ENCODE data around the gene PLPP7. TPM values are rescaled to one million over a fixed set of nuclear protein-coding genes. Genes with fewer than 3 reads are reported as not detected.
"Not testable (repeated sequence)": the region's sequence is repeated elsewhere in the genome, so short reads cannot be mapped to it uniquely, and the experiment has no call there.

Gene PLPP7
- polyA plus RNA-seq, 6 donors from 2014 or later: 0.78 to 2.0 (median 1.2) TPM; not detected in 1

GRCh38 chr9:131259432-131259898 is 30.1 kb upstream of the PLPP7 start:
- Mint-ChIP-seq H3K4me1 (peaks cover 23 to 73% (median 37%) of the 10 kb centered on the region in 3 donors), H3K4me3 (peak overlapping the region in 2 of 8 donors; percentile 1 to 9), H3K9me3 (no peaks in the 10 kb centered on the region), H3K36me3 (peaks cover 4 to 6% of the 10 kb centered on the region in 2 donors), H3K27me3 (no peaks in the 10 kb centered on the region), H3K27ac (peak overlapping the region in 4 of 6 donors; percentile 28 to 92 (median 76))
- DNase-seq (no peak), ATAC-seq (ENCODE audit: low read depth in 2 of 2) (no peak)

- DNase-seq: no peak
- Mint-ChIP-seq H3K27ac (peak overlapping the region in 4 of 6 donors; percentile 20 to 92 (median 82)), H3K9me3 (no peaks in the 10 kb centered on the region), H3K36me3 (peaks cover 6% of the 10 kb centered on the region in 2 donors), H3K4me1 (peaks cover 26 to 73% (median 41%) of the 10 kb centered on the region in 3 donors), H3K27me3 (no peaks in the 10 kb centered on the region), H3K4me3 (peak overlapping the region in 2 of 8 donors; percentile 1 to 9)
- no peak for ATAC-seq (ENCODE audit: low read depth in 2 of 2)
Measured at GRCh38 chr9:131259916-131260597, 29.5 kb upstream of the PLPP7 start.

- peak overlapping the region; percentile 42 to 88 (median 75) for H3K27ac Mint-ChIP-seq
- no peak overlapping the region for H3K4me3 Mint-ChIP-seq
- peaks cover 6 to 7% of the 10 kb centered on the region in 2 donors for H3K36me3 Mint-ChIP-seq
- H3K27me3 Mint-ChIP-seq: no peaks in the 10 kb centered on the region
- DNase-seq (no peak), ATAC-seq (ENCODE audit: low read depth in 2 of 2) (no peak)
- H3K9me3 Mint-ChIP-seq: no peaks in the 10 kb centered on the region
- peaks cover 26 to 70% (median 42%) of the 10 kb centered on the region in 3 donors for H3K4me1 Mint-ChIP-seq
Measured at GRCh38 chr9:131260751-131261452, 28.6 kb upstream of the PLPP7 start.

- peaks cover 6 to 7% of the 10 kb centered on the region in 2 donors for H3K36me3 Mint-ChIP-seq
- DNase-seq: no peak
- H3K9me3 Mint-ChIP-seq: no peaks in the 10 kb centered on the region
- H3K27me3 Mint-ChIP-seq: no peaks in the 10 kb centered on the region
- peak overlapping the region; percentile 55 to 95 (median 91) for H3K27ac Mint-ChIP-seq
- ATAC-seq (ENCODE audit: low read depth in 2 of 2): peak; percentile 90 to 94
- peaks cover 31 to 71% (median 45%) of the 10 kb centered on the region in 3 donors for H3K4me1 Mint-ChIP-seq
- peak overlapping the region; percentile 47 to 91 (median 72) for H3K4me3 Mint-ChIP-seq
Measured at GRCh38 chr9:131262327-131263032, 27.0 kb upstream of the PLPP7 start.

GRCh38 chr9:131263033-131263343 is 26.5 kb upstream of the PLPP7 start:
- Mint-ChIP-seq H3K27ac (peak overlapping the region; percentile 3 to 95 (median 91)), H3K4me3 (peak overlapping the region; percentile 57 to 91 (median 72)), H3K4me1 (peaks cover 27 to 71% (median 40%) of the 10 kb centered on the region in 3 donors)
- not testable (repeated sequence) for H3K27me3 Mint-ChIP-seq; H3K9me3 Mint-ChIP-seq; ATAC-seq (ENCODE audit: low read depth in 2 of 2); DNase-seq; H3K36me3 Mint-ChIP-seq

- Mint-ChIP-seq H3K9me3 (no peaks in the 10 kb centered on the region), H3K4me1 (peaks cover 29 to 78% (median 43%) of the 10 kb centered on the region in 3 donors), H3K36me3 (peaks cover 6 to 7% of the 10 kb centered on the region in 2 donors), H3K27me3 (no peaks in the 10 kb centered on the region), H3K27ac (peak overlapping the region in 5 of 6 donors; percentile 27 to 88 (median 53)), H3K4me3 (peak overlapping the region in 4 of 8 donors; percentile 12 to 72 (median 40))
- DNase-seq (no peak), ATAC-seq (ENCODE audit: low read depth in 2 of 2) (no peak)
Measured at GRCh38 chr9:131263701-131264100, 25.8 kb upstream of the PLPP7 start.

- peak overlapping the region in 4 of 6 donors; percentile 76 to 88 (median 86) for H3K27ac Mint-ChIP-seq
- DNase-seq (no peak), ATAC-seq (ENCODE audit: low read depth in 2 of 2) (no peak)
- peaks cover 6 to 7% of the 10 kb centered on the region in 2 donors for H3K36me3 Mint-ChIP-seq
- H3K9me3 Mint-ChIP-seq: no peaks in the 10 kb centered on the region
- peak overlapping the region in 3 of 8 donors; percentile 40 to 59 (median 49) for H3K4me3 Mint-ChIP-seq
- H3K4me1 Mint-ChIP-seq: peaks cover 32 to 83% (median 47%) of the 10 kb centered on the region in 3 donors
- H3K27me3 Mint-ChIP-seq: no peaks in the 10 kb centered on the region
Measured at GRCh38 chr9:131264231-131264630, 25.3 kb upstream of the PLPP7 start.

GRCh38 chr9:131266266-131267229 is 23.0 kb upstream of the PLPP7 start:
- Mint-ChIP-seq H3K27ac (peak overlapping the region; percentile 47 to 95 (median 70)), H3K9me3 (no peaks in the 10 kb centered on the region), H3K4me3 (peak overlapping the region in 7 of 8 donors; percentile 32 to 92 (median 43)), H3K27me3 (no peaks in the 10 kb centered on the region), H3K36me3 (peaks cover 0 to 7% of the 10 kb centered on the region in 2 donors), H3K4me1 (peaks cover 45 to 94% (median 64%) of the 10 kb centered on the region in 3 donors)
- ATAC-seq (ENCODE audit: low read depth in 2 of 2) (no peak), DNase-seq (no peak)

GRCh38 chr9:131270171-131271015 is 19.1 kb upstream of the PLPP7 start:
- no peaks in the 10 kb centered on the region for H3K36me3 Mint-ChIP-seq
- H3K9me3 Mint-ChIP-seq: no peaks in the 10 kb centered on the region
- ATAC-seq (ENCODE audit: low read depth in 2 of 2) (peak; percentile 32 to 40), DNase-seq (peak; percentile 55)
- H3K4me1 Mint-ChIP-seq: peaks cover 54 to 88% (median 76%) of the 10 kb centered on the region in 3 donors
- no peaks in the 10 kb centered on the region for H3K27me3 Mint-ChIP-seq
- peak overlapping the region; percentile 89 to 98 (median 95) for H3K27ac Mint-ChIP-seq
- H3K4me3 Mint-ChIP-seq: peak overlapping the region; percentile 84 to 94 (median 92)

GRCh38 chr9:131271016-131271273 is 18.6 kb upstream of the PLPP7 start:
- not testable (repeated sequence) for DNase-seq; H3K36me3 Mint-ChIP-seq; H3K27me3 Mint-ChIP-seq; ATAC-seq (ENCODE audit: low read depth in 2 of 2); H3K9me3 Mint-ChIP-seq
- peaks cover 57 to 84% (median 74%) of the 10 kb centered on the region in 3 donors for H3K4me1 Mint-ChIP-seq
- peak overlapping the region; percentile 92 to 98 (median 95) for H3K27ac Mint-ChIP-seq
- H3K4me3 Mint-ChIP-seq: peak overlapping the region; percentile 84 to 94 (median 92)

- DNase-seq: no peak
- H3K27me3 Mint-ChIP-seq: no peaks in the 10 kb centered on the region
- peak overlapping the region; percentile 86 to 98 (median 95) for H3K27ac Mint-ChIP-seq
- H3K9me3 Mint-ChIP-seq: no peaks in the 10 kb centered on the region
- peaks cover 4 to 7% of the 10 kb centered on the region in 2 donors for H3K36me3 Mint-ChIP-seq
- ATAC-seq (ENCODE audit: low read depth in 2 of 2): no peak
- peak overlapping the region; percentile 47 to 94 (median 90) for H3K4me3 Mint-ChIP-seq
- peaks cover 52 to 80% (median 68%) of the 10 kb centered on the region in 3 donors for H3K4me1 Mint-ChIP-seq
Measured at GRCh38 chr9:131271506-131271931, 18.0 kb upstream of the PLPP7 start.

GRCh38 chr9:131272212-131272611 is 17.3 kb upstream of the PLPP7 start:
- Mint-ChIP-seq H3K36me3 (peaks cover 4 to 8% of the 10 kb centered on the region in 2 donors), H3K4me1 (peaks cover 47 to 73% (median 61%) of the 10 kb centered on the region in 3 donors), H3K27ac (peak overlapping the region; percentile 86 to 98 (median 94)), H3K9me3 (no peaks in the 10 kb centered on the region), H3K27me3 (no peaks in the 10 kb centered on the region), H3K4me3 (peak overlapping the region; percentile 71 to 98 (median 85))
- DNase-seq (no peak), ATAC-seq (ENCODE audit: low read depth in 2 of 2) (no peak)
